CD4-positive, alpha-beta memory T cell (primary cell): ENCODE data around the gene OR5B21. TPM values are rescaled to one million over a fixed set of nuclear protein-coding genes. Genes with fewer than 3 reads are reported as not detected.

Source experiments
- CTCF ChIA-PET: fragments of 350-600 bp; sonication (Branson Sonifier 250); formaldehyde crosslinking; loops from one replicate; lab custom pipeline; 2021; ENCODE audit warnings: inconsistent platforms; ENCODE audit not compliant: partially characterized antibody; lab: Charles Lee
- POLR2A ChIA-PET: fragments of 350-600 bp; sonication (Branson Sonifier 250); formaldehyde crosslinking; loops from one replicate; lab custom pipeline; 2021; ENCODE audit not compliant: partially characterized antibody; lab: Charles Lee
- DNase-seq, 5 donors: peaks; one replicate each; pipeline versions ENCODE4 v3.0.0 to v3.0.0-alpha.2; 2020 to 2022; ENCODE audit warnings: mixed read lengths in 1 of 5
- H3K27ac ChIP-seq: one replicate; pipeline ENCODE4 v1.7.0; 2013; ENCODE audit warnings: low read depth, low read length
- H3K27me3 ChIP-seq: 2 replicates; pipeline ENCODE4 v1.7.0; 2013; ENCODE audit warnings: mild to moderate bottlenecking, low read length, moderate library complexity; ENCODE audit not compliant: insufficient read depth
- H3K36me3 ChIP-seq: 2 replicates; pipeline ENCODE4 v1.7.0; 2013; ENCODE audit warnings: mild to moderate bottlenecking, low read length, moderate library complexity; ENCODE audit not compliant: insufficient read depth
- H3K4me1 ChIP-seq: 2 replicates; pipeline ENCODE4 v1.7.0; 2013; ENCODE audit warnings: mild to moderate bottlenecking, low read length, moderate library complexity; ENCODE audit not compliant: insufficient read depth
- H3K4me3 ChIP-seq, 2 donors: one replicate each; pipeline ENCODE4 v1.7.0; 2013; ENCODE audit warnings: low read length in 2 of 2, mild to moderate bottlenecking in 1 of 2
- H3K9me3 ChIP-seq, 2 donors: one replicate each; pipeline ENCODE4 v1.7.0; 2013; ENCODE audit warnings: low read length in 2 of 2, control low read depth in 1 of 2; ENCODE audit not compliant: control insufficient read depth in 1 of 2
- H3K27ac Mint-ChIP-seq, 7 donors: one replicate each; pipeline ENCODE4 v1.8.0; 2020 to 2021; ENCODE audit warnings: mixed read lengths in 7 of 7, mild to moderate bottlenecking in 6 of 7, inconsistent platforms in 3 of 7, moderate library complexity in 3 of 7
- H3K27me3 Mint-ChIP-seq, 2 donors: one replicate each; pipeline ENCODE4 v1.8.0; 2020 to 2021; ENCODE audit warnings: mixed read lengths in 2 of 2
- H3K36me3 Mint-ChIP-seq, 2 donors: one replicate each; pipeline ENCODE4 v1.8.0; 2020 to 2021; ENCODE audit warnings: mixed read lengths in 2 of 2, inconsistent platforms in 1 of 2, mild to moderate bottlenecking in 1 of 2
- H3K4me1 Mint-ChIP-seq, 4 donors: one replicate each; pipeline ENCODE4 v1.8.0; 2020 to 2021; ENCODE audit warnings: mixed read lengths in 4 of 4, mild to moderate bottlenecking in 1 of 4
- H3K4me3 Mint-ChIP-seq, 8 donors: one replicate each; pipeline ENCODE4 v1.8.0; 2020 to 2021; ENCODE audit warnings: mixed read lengths in 8 of 8, mild to moderate bottlenecking in 7 of 8, moderate library complexity in 6 of 8, inconsistent platforms in 3 of 8
- H3K9me3 Mint-ChIP-seq, 8 donors: one replicate each; pipeline ENCODE4 v1.8.0; 2020 to 2021; ENCODE audit warnings: mixed read lengths in 8 of 8, mild to moderate bottlenecking in 5 of 8, inconsistent platforms in 3 of 8, moderate library complexity in 1 of 8
- intact Hi-C: fragments of 100-400 bp; cut with micrococcal nuclease; formaldehyde crosslinking; loops from one replicate; pipeline ENCODE4 v1.15.1; 2023
- polyA plus RNA-seq, 2 donors: library from polyadenylated mRNA; unstranded; fragments of 300-500 nt; fragmentation: Illumina TruSeq; gene quantifications; one replicate each; pipeline ENCODE4 v1.2.3, GENCODE V29; 2021
- total RNA-seq, 2 experiments: library from RNA; stranded (reverse); gene quantifications; one replicate each; pipeline ENCODE4 v1.2.3, GENCODE V29; 2021

The OR5B21 gene
- total and polyA plus RNA-seq, 4 experiments from 2014 or later, result 0.61 to 0.99 TPM; not detected in 2

DNA sequence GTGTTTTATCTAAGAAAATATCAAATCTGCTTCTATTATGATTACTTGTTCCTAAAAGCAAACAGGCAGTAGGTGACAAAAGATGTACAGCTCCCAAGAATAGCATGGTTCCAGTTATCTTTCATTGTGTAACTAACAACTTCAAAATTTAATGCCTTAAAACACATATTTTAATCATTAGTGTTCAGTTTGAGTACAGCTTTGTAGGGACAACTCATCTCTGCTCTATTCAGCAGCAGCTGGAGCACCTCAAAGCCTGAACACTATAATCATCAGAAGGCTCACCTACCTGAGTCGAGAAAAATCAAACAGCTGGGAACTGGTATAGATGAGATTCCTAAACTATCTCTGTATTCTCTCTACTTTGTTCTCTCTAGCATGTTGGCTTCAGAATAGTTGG is 41.6 kb downstream of the OR5B21 start:
- Histone ChIP-seq H3K4me3 (no peak overlapping the region), H3K9me3 (no peaks in the 10 kb centered on the region), H3K4me1 (no peaks in the 10 kb centered on the region), H3K27ac (no peak overlapping the region), H3K36me3 (no peaks in the 10 kb centered on the region), H3K27me3 (no peaks in the 10 kb centered on the region)
- Mint-ChIP-seq H3K4me1 (no peaks in the 10 kb centered on the region), H3K27ac (no peak overlapping the region), H3K36me3 (no peaks in the 10 kb centered on the region), H3K27me3 (peaks cover 0 to 3% of the 10 kb centered on the region in 2 donors), H3K4me3 (no peak overlapping the region), H3K9me3 (peaks cover 0 to 24% (median 14%) of the 10 kb centered on the region in 8 donors)
- intact Hi-C loops, result no loop called here
- no peak for DNase-seq
- POLR2A ChIA-PET, result no interaction called here
- CTCF ChIA-PET, result no interaction called here

GRCh38 chr11:58465690-58466089 is 42.2 kb downstream of the OR5B21 start:
- no peak overlapping the region for H3K4me3 Mint-ChIP-seq
- H3K4me1 Mint-ChIP-seq, result no peaks in the 10 kb centered on the region
- intact Hi-C loops, result no loop called here
- Histone ChIP-seq H3K4me3 (no peak overlapping the region), H3K27me3 (no peaks in the 10 kb centered on the region), H3K27ac (no peak overlapping the region), H3K36me3 (no peaks in the 10 kb centered on the region), H3K9me3 (no peaks in the 10 kb centered on the region), H3K4me1 (no peaks in the 10 kb centered on the region)
- H3K27ac Mint-ChIP-seq, result no peak overlapping the region
- peaks cover 0 to 3% of the 10 kb centered on the region in 2 donors for H3K27me3 Mint-ChIP-seq
- DNase-seq, result peak in 1 of 5 donors; percentile 27
- ChIA-PET POLR2A (no interaction called here), CTCF (no interaction called here)
- H3K36me3 Mint-ChIP-seq, result no peaks in the 10 kb centered on the region
- H3K9me3 Mint-ChIP-seq, result peaks cover 0 to 20% (median 11%) of the 10 kb centered on the region in 8 donors

Other genes starting within 250 kb of the OR5B21 start
- not detected for gene OR10W1, start 239.8 kb downstream of the OR5B21 start, total RNA-seq
- gene OR10W1, start 239.8 kb downstream of the OR5B21 start, polyA plus RNA-seq, result not detected
- gene OR5B17, start 149.0 kb downstream of the OR5B21 start, total RNA-seq, result not detected
- gene OR5B17, start 149.0 kb downstream of the OR5B21 start, polyA plus RNA-seq, result not detected
- not detected for gene OR5B3, start 101.2 kb downstream of the OR5B21 start, total RNA-seq
- gene OR5B3, start 101.2 kb downstream of the OR5B21 start, polyA plus RNA-seq, result not detected
- gene OR5B2, start 80.0 kb downstream of the OR5B21 start, total RNA-seq, result under 1 TPM in 1 of 2 experiments, not detected in 1; 0.29 TPM
- gene OR5B2, start 80.0 kb downstream of the OR5B21 start, polyA plus RNA-seq, result not detected
- not detected for gene OR5B12, start 65.9 kb downstream of the OR5B21 start, total RNA-seq
- gene OR5B12, start 65.9 kb downstream of the OR5B21 start, polyA plus RNA-seq, result not detected
- 100 to 1,000 TPM; 138 to 147 TPM for gene LPXN, start 67.8 kb upstream of the OR5B21 start, total RNA-seq
- 100 to 1,000 TPM; 251 to 281 TPM for gene LPXN, start 67.8 kb upstream of the OR5B21 start, polyA plus RNA-seq
- 10 to 100 TPM; 38.0 to 38.4 TPM for gene ZFP91, start 71.0 kb upstream of the OR5B21 start, total RNA-seq
- gene ZFP91, start 71.0 kb upstream of the OR5B21 start, polyA plus RNA-seq, result 1 to 10 TPM; 3.8 to 7.3 TPM
- gene CNTF, start 114.6 kb upstream of the OR5B21 start, total RNA-seq, result 1 to 10 TPM; 2.6 to 2.9 TPM
- gene CNTF, start 114.6 kb upstream of the OR5B21 start, polyA plus RNA-seq, result under 1 TPM in 1 of 2 donors, not detected in 1; 0.10 TPM
- not detected for gene GLYAT, start 223.8 kb upstream of the OR5B21 start, total RNA-seq
- gene GLYAT, start 223.8 kb upstream of the OR5B21 start, polyA plus RNA-seq, result not detected